T-helper 1 cell treated with Interleukin-12 subunit alpha and Interleukin-12 subunit beta and Interleukin-4 antibody, amounts not matched to agents 30 ng/mL and 1 ng/mL, for 36 hours (primary cell): ENCODE data around the gene ANO9. TPM values are rescaled to one million over a fixed set of nuclear protein-coding genes. Genes with fewer than 3 reads are reported as not detected.
"Not testable (repeated sequence)": the region's sequence is repeated elsewhere in the genome, so short reads cannot be mapped to it uniquely, and the experiment has no call there.

Experiments used
- intact Hi-C: fragments of 100-400 bp; cut with micrococcal nuclease; formaldehyde crosslinking; loops from one replicate; pipeline ENCODE4 v1.15.1; 2024
- total RNA-seq: library from RNA; stranded (reverse); gene quantifications from 2 replicates; pipeline ENCODE4 v1.2.3, GENCODE V29; 2022

Gene ANO9
- total RNA-seq, 1 donor from 2014 or later = 77.6 TPM

GRCh38 chr11:471468-472145, 29.8 kb upstream of the ANO9 start:
- intact Hi-C loops = no loop called here

GRCh38 chr11:469684-470560, 28.1 kb upstream of the ANO9 start:
- intact Hi-C loops = no loop called here

- intact Hi-C loops = not testable (repeated sequence)
These were observed 27.3 kb upstream of the ANO9 start for GRCh38 chr11:469026-469683.

GRCh38 chr11:468493-468892, 26.7 kb upstream of the ANO9 start:
- intact Hi-C loops = no loop called here

GRCh38 chr11:468036-468435, 26.2 kb upstream of the ANO9 start:
- intact Hi-C loops = no loop called here

- intact Hi-C loops = no loop called here
These were observed 24.2 kb upstream of the ANO9 start for GRCh38 chr11:465896-466530.

GRCh38 chr11:464316-464715, 22.5 kb upstream of the ANO9 start:
- intact Hi-C loops = no loop called here

GRCh38 chr11:462107-462890, 20.5 kb upstream of the ANO9 start:
- intact Hi-C loops = no loop called here

- intact Hi-C loops = no loop called here
These were observed 19.8 kb upstream of the ANO9 start for GRCh38 chr11:461626-462025.

- intact Hi-C loops = no loop called here
These were observed 18.8 kb upstream of the ANO9 start for GRCh38 chr11:460331-461199.

- intact Hi-C loops = no loop called here
These were observed 17.9 kb upstream of the ANO9 start for GRCh38 chr11:459511-460220.

GRCh38 chr11:457111-457760, 15.4 kb upstream of the ANO9 start:
- intact Hi-C loops = no loop called here

GRCh38 chr11:456533-456932, 14.7 kb upstream of the ANO9 start:
- intact Hi-C loops = no loop called here

GRCh38 chr11:455566-456147, 13.8 kb upstream of the ANO9 start:
- intact Hi-C loops = no loop called here

GRCh38 chr11:454801-455565, 13.2 kb upstream of the ANO9 start:
- intact Hi-C loops = loop anchor here (5.0 kb wide), 2 partner anchors 203 to 352 kb away; partner anchors contain the start of genes PIDD1 and RPLP2

GRCh38 chr11:454043-454442, 12.2 kb upstream of the ANO9 start:
- intact Hi-C loops = loop anchor here (5.0 kb wide), 2 partner anchors 202 to 353 kb away; partner anchors contain the start of genes PIDD1 and RPLP2

GRCh38 chr11:453564-453963, 11.8 kb upstream of the ANO9 start:
- intact Hi-C loops = loop anchor here (5.0 kb wide), 2 partner anchors 201 to 354 kb away; partner anchors contain the start of genes PIDD1 and RPLP2
